Adrenal gland (tissue), 12 donors: ENCODE results near the gene PMIS2. TPM values are rescaled to one million over a fixed set of nuclear protein-coding genes. Genes with fewer than 3 reads are reported as not detected.

ENCODE experiments used
- DNase-seq, 7 donors: peaks; one replicate each; pipeline ENCODE4 v3.0.0-alpha.2; 2019 to 2020
- H3K27ac ChIP-seq, 5 donors: fragments of 200-600 bp; sonication (generic) in 4 of 5; 1 replicate in 3 of 5; 2 replicates in 2 of 5; pipeline versions ENCODE4 v1.5.1 to v1.8.0; 2016 to 2020; ENCODE audit warnings: mild to moderate bottlenecking in 1 of 5
- H3K27me3 ChIP-seq: fragments of 200-600 bp; 2 replicates; pipeline ENCODE4 v1.8.0; 2021
- H3K36me3 ChIP-seq, 2 donors: fragments of 200-600 bp; replicated peaks in 1 of 2; 1 replicate in 1 of 2; 2 replicates in 1 of 2; pipeline versions ENCODE4 v1.5.1 to v1.8.0; 2018 to 2022
- H3K4me1 ChIP-seq, 2 donors: fragments of 200-600 bp; replicated peaks in 1 of 2; 1 replicate in 1 of 2; 2 replicates in 1 of 2; pipeline versions ENCODE4 v1.5.1 to v1.8.0; 2018 to 2021
- H3K4me3 ChIP-seq, 4 donors: fragments of 200-600 bp; sonication (generic) in 3 of 4; one replicate each; pipeline ENCODE4 v1.5.1; 2016 to 2018
- H3K9me3 ChIP-seq, 3 donors: fragments of 200-600 bp; sonication (generic) in 1 of 3; replicated peaks in 1 of 3; 1 replicate in 2 of 3; 2 replicates in 1 of 3; pipeline versions ENCODE4 v1.5.1 to v1.8.0; 2016 to 2021
- CTCF ChIP-seq, 6 experiments: fragments of 450-650 bp in 4 of 6; fragments of 200-600 bp in 2 of 6; sonication (generic) in 1 of 6; IDR thresholded peaks; 1 replicate in 5 of 6; 2 replicates in 1 of 6; pipeline versions ENCODE4 v1.5.1 to v1.8.0; 2016 to 2021; ENCODE audit warnings: antibody characterized with exemption in 6 of 6, mild to moderate bottlenecking in 2 of 6, moderate library complexity in 1 of 6
- POLR2A ChIP-seq, 2 donors: fragments of 450-650 bp; IDR thresholded peaks; one replicate each; pipeline ENCODE4 v1.6.1; 2017; ENCODE audit warnings: antibody characterized with exemption in 2 of 2, mild to moderate bottlenecking in 2 of 2, moderate library complexity in 1 of 2
- WGBS, 4 donors: extraction: QIAGEN DNeasy Blood & Tissue Kit in 2 of 4; methylation state at CpG; one replicate each; pipeline versions ENCODE4 v1.1.5 to v1.1.7; 2013 to 2017; 5-methylcytosine and 5-hydroxymethylcytosine counted together
- intact Hi-C, 2 donors: fragments of 100-400 bp; cut with DNase I; formaldehyde crosslinking; loops; one replicate each; pipeline versions ENCODE4 v1.14.1 to v1.15.0; 2022 to 2023
- polyA plus RNA-seq, 3 donors: library from polyadenylated mRNA; stranded (reverse); fragments of 200-250 nt in 2 of 3; fragments of 350-450 nt in 1 of 3; fragmentation: Illumina TruSeq in 1 of 3; extraction: RNeasy Lipid Tissue Mini Kit (QIAGEN cat#74804) in 1 of 3; gene quantifications; one replicate each; pipeline ENCODE4 v1.2.3, GENCODE V29; 2013 to 2014
- total RNA-seq, 9 donors: library from RNA; depleted of rRNA in 4 of 9; stranded (reverse); fragments of >200 nt in 4 of 9; fragments of 120-200 nt in 1 of 9; fragmentation: NEBNext Ultra II Directional in 1 of 9; extraction: Animal tissue kit (Norgen Biotek cat#: 25700) in 1 of 9; gene quantifications; one replicate each; pipeline versions ENCODE4 v1.1.0 to v1.2.4, GENCODE V29; 2013 to 2023
- donor health status: healthy with polysubstance abuse.
- donor health status: Bipolar disorder and iron deficiency.
- donor health status: DM: yes; HTN: yes; CAD: no.
- donor health status: DM: no; HTN: no; CAD: no.
- donor health status: DM: no; HTN: no; CAD: no.
- donor health status: DM: yes; HTN: yes; CAD: no.

Gene PMIS2
- total and polyA plus RNA-seq, 12 donors = 0.61 to 0.81 TPM; not detected in 10

DNA sequence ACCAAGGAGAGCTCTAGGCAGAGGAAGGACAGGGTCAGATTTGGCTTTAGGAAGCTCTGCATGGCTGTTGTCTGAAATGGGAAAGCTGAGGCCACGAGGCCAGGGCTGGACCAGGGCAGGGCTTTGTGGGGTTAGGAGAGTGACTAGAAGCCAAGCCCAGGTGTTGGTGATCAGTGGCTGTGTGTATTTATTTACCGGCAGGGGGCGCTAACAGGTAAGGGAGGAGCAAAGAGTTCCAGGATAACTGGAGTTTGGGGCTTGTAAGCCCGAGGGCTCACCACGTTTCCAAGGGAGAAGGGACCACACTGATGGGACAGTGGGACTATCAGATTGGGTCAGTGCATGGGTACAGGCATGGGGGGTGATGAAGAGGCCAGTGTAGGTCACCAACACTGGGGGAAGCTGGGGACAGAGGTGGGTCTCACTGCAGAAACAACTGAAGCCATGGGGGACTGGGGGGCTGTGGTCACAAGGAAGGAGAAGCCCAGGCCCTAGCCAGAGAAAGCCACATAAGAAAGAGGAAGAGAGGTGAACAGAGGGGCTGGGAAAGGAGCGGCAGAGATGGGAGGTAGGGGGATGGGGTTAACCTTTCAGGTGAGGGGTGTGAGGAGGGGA lies 36.7 kb upstream of the PMIS2 start:
- peaks cover 0 to 9% of the 10 kb centered on the region in 2 donors for H3K36me3 ChIP-seq
- H3K27ac ChIP-seq = no peak overlapping the region
- H3K27me3 ChIP-seq = no peaks in the 10 kb centered on the region
- H3K4me3 ChIP-seq = no peak overlapping the region
- intact Hi-C loops = loop anchor here (2.0 to 10.0 kb wide), 3 partner anchors 44 to 166 kb away; partner anchors contain the start of gene KMT2B (in 1 of the 2)
- DNase-seq = peak; percentile 53 to 79 (median 71)
- peaks cover 19 to 23% of the 10 kb centered on the region in 2 donors for H3K4me1 ChIP-seq
- TF ChIP-seq CTCF (IDR thresholded peaks at IDR 0.05) = peak; percentile 72 to 89 (median 77)
- no peak for TF ChIP-seq POLR2A (IDR thresholded peaks at IDR 0.05)
- H3K9me3 ChIP-seq = no peaks in the 10 kb centered on the region
- WGBS, 4 donors = 19 to 27% (median 21%) methylated on average over 6 of the region's 6 CpGs

DNA sequence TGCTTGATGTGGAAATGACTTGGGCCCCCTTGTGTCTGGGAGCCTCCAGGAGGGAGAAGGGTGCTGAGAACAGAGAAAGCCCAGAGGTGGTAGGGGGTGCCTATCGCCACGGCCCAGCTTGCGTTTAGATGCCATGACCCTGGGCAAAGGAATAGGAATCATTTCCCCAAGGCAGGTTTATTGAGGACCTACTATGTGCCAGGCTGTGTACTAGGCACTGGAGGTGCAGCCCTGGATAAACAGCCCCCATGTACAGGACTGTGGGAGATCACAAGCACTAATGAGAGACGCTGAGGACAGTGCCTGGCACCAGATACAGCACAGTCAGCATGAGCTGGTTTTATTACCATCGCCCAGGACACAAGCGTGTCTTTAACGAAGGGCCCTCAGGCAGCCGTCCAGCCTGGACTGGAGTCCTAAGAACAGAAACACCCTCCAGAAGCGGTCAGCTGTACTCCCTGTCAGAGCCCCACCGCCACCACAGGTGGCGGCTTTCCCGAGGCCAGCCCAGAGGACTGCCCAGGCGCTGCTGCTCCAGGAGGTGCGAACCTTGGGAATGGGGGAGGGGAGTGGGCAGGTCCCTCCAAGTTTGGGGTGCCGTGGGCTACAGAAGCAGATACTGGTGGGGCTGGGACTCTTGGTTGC lies 36.0 kb upstream of the PMIS2 start:
- intact Hi-C loops = loop anchor here (2.0 to 10.0 kb wide), 3 partner anchors 43 to 165 kb away; partner anchors contain the start of gene KMT2B (in 1 of the 2)
- Histone ChIP-seq H3K9me3 (no peaks in the 10 kb centered on the region), H3K4me1 (peaks cover 13 to 18% of the 10 kb centered on the region in 2 donors), H3K27ac (peak overlapping the region in 1 of 5 donors; percentile 55), H3K36me3 (peaks cover 0 to 9% of the 10 kb centered on the region in 2 donors), H3K27me3 (no peaks in the 10 kb centered on the region), H3K4me3 (no peak overlapping the region)
- peak in 2 of 7 donors; percentile 61 to 63 for DNase-seq
- WGBS, 4 donors = 76 to 80% (median 78%) methylated on average over 6 to 15 of the region's 15 CpGs
- no peak for TF ChIP-seq CTCF (IDR thresholded peaks at IDR 0.05)

DNA sequence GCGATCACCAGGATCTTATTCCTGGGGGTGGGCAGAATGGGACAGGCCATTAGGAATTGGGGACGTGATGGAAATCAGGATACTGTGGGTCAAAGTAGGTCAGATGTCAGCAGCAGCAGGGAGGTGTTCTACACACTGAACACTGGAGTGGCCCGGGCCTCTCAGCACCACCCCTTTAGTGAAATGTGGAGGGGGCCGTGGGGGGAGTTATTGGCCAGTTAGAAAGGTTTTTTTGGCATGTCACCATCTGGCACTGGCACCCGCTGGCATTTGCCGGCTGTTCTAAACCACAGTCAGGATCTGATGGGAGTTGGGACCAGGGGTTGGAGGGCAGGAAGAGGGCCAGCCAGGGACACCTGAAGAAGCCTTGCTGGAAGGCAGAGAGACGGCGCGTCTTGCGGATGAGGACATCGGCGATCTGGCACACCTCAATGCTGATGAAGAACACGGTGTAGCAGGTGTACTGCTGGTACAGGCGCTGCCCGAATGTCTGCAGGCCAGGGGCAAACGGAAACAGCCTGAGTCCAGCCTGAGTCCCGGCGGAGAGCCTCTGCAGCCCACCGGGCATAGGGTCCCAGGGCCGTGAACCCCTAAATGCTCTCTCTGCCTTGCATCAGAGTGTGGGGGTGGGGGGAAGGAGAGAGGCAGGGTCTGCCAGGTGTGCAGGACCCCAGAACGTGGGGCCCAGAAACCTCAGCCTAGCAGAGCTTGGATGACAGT lies 34.7 kb upstream of the PMIS2 start:
- Histone ChIP-seq H3K27ac (no peak overlapping the region), H3K4me3 (no peak overlapping the region), H3K9me3 (no peaks in the 10 kb centered on the region), H3K4me1 (peaks cover 10 to 15% of the 10 kb centered on the region in 2 donors), H3K36me3 (peaks cover 0 to 9% of the 10 kb centered on the region in 2 donors), H3K27me3 (no peaks in the 10 kb centered on the region)
- TF ChIP-seq CTCF (IDR thresholded peaks at IDR 0.05) (no peak), POLR2A (IDR thresholded peaks at IDR 0.05) (no peak)
- intact Hi-C loops = no loop called here
- no peak for DNase-seq
- 79 to 90% (median 82%) methylated on average over 18 to 21 of the region's 21 CpGs for WGBS, 4 donors
